PFSK-1 (cell line): ENCODE results near the gene SEPTIN1.

ENCODE experiments used
- FOXP2 ChIP-seq: optimal IDR thresholded peaks from 2 replicates; pipeline ENCODE3; 2011; ENCODE audit warnings: borderline replicate concordance, control low read depth, inconsistent platforms; ENCODE audit not compliant: insufficient read depth; ENCODE audit errors: extremely low read length, extremely low read depth
- POLR2AphosphoS5 ChIP-seq: IDR thresholded peaks from 2 replicates; pipeline ENCODE4 v1.6.1; 2012; ENCODE audit warnings: low read depth, mild to moderate bottlenecking, control low read depth, low read length, moderate library complexity
- SIN3A ChIP-seq: IDR thresholded peaks from 2 replicates; pipeline ENCODE4 v1.6.1; 2012; ENCODE audit warnings: mild to moderate bottlenecking, low read length, moderate library complexity, borderline replicate concordance; ENCODE audit not compliant: insufficient read depth
- TAF1 ChIP-seq: IDR thresholded peaks from 2 replicates; pipeline ENCODE4 v1.6.1; 2012; ENCODE audit warnings: low read length, control low read depth, borderline replicate concordance; ENCODE audit not compliant: insufficient read depth
- TF ChIP-seq, protein P1 (sequence below), 2 experiments: IDR thresholded peaks; 2 replicates each; pipeline versions ENCODE4 v1.6.1 to v1.8.0; 2011 to 2012; ENCODE audit warnings: low read depth in 2 of 2, low read length in 2 of 2, control low read depth in 1 of 2, inconsistent platforms in 1 of 2, mild to moderate bottlenecking in 1 of 2, moderate library complexity in 1 of 2; ENCODE audit not compliant: insufficient read depth in 1 of 2

SEPTIN1 gene

DNA sequence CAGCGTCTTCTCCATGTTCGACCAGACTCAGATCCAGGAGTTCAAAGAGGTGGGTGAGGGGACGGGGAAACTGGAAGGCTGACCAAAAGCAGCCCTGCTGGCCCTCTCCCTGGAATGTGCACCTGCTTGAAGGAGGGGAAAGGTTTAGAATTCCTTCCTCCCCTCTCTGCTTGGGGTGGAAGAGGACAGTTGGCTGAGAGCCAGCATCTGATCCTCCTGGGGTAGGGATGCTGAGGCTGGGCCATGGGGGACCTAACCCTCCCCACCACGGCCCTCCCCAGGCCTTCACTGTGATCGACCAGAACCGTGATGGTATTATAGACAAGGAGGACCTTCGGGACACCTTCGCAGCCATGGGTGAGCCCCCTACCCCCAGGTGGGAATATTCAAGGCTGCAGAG lies 6.5 kb downstream of the SEPTIN1 start:
- TF ChIP-seq, protein P1, sequence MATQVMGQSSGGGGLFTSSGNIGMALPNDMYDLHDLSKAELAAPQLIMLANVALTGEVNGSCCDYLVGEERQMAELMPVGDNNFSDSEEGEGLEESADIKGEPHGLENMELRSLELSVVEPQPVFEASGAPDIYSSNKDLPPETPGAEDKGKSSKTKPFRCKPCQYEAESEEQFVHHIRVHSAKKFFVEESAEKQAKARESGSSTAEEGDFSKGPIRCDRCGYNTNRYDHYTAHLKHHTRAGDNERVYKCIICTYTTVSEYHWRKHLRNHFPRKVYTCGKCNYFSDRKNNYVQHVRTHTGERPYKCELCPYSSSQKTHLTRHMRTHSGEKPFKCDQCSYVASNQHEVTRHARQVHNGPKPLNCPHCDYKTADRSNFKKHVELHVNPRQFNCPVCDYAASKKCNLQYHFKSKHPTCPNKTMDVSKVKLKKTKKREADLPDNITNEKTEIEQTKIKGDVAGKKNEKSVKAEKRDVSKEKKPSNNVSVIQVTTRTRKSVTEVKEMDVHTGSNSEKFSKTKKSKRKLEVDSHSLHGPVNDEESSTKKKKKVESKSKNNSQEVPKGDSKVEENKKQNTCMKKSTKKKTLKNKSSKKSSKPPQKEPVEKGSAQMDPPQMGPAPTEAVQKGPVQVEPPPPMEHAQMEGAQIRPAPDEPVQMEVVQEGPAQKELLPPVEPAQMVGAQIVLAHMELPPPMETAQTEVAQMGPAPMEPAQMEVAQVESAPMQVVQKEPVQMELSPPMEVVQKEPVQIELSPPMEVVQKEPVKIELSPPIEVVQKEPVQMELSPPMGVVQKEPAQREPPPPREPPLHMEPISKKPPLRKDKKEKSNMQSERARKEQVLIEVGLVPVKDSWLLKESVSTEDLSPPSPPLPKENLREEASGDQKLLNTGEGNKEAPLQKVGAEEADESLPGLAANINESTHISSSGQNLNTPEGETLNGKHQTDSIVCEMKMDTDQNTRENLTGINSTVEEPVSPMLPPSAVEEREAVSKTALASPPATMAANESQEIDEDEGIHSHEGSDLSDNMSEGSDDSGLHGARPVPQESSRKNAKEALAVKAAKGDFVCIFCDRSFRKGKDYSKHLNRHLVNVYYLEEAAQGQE (IDR thresholded peaks at IDR 0.05; ENCODE audit: insufficient read depth in 1 of 2, low read depth in 2 of 2, low read length in 2 of 2), result no peak
- TF ChIP-seq SIN3A, result no peak
- TF ChIP-seq TAF1, result no peak
- no peak for TF ChIP-seq FOXP2
- no peak for TF ChIP-seq POLR2AphosphoS5

DNA sequence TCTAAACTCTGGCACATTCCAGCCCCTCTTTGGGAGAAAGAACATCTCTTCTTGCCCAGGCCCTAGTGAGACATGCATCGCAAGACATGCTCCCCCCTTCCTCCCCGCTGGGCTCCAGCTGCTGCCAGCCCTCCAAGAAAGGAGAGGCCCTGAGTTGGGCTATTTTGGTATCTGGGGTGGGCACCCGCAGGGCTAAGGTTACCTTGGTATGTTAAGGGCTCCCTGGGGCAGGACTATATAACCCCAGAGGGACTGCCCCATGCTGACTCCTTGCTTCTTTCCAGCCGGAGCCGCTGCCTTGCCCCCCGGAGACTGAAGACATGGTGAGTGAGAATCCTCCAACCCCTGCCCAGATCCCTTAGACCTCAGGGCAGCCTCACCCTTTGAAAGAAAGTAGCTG lies 7.8 kb downstream of the SEPTIN1 start, which contains the start of gene MYL11:
TSS of gene MYL11 (plus strand) at position 265 of the 400 bp plus-strand sequence. CDS start at position 321, 56 bp downstream.
- no peak for TF ChIP-seq POLR2AphosphoS5
- TF ChIP-seq FOXP2, result no peak
- no peak for TF ChIP-seq SIN3A
- TF ChIP-seq, protein P1 (IDR thresholded peaks at IDR 0.05; ENCODE audit: insufficient read depth in 1 of 2, low read depth in 2 of 2, low read length in 2 of 2), result no peak
- no peak for TF ChIP-seq TAF1

DNA sequence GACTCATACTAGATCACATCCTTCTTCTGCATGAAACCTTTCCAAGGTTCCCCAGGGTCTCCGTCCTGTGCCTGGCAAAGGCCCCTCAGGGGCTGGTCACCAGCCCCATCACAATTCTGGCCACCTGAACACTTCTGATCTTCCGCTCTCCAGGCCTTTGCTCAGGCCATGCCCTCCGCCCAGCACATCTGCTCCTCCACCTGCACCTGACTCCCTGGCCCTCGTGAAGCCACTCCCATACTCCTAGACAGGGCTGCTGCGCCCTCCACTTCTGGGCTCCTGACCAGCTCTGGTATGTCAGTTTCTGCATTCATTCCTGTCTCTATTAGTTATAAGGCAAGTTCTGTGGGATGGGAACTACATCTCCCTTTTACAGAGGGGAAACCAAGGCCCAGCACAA lies 9.6 kb downstream of the SEPTIN1 start:
- TF ChIP-seq, protein P1 (IDR thresholded peaks at IDR 0.05; ENCODE audit: insufficient read depth in 1 of 2, low read depth in 2 of 2, low read length in 2 of 2), result no peak
- TF ChIP-seq TAF1 (no peak), FOXP2 (no peak), SIN3A (no peak), POLR2AphosphoS5 (no peak)

DNA sequence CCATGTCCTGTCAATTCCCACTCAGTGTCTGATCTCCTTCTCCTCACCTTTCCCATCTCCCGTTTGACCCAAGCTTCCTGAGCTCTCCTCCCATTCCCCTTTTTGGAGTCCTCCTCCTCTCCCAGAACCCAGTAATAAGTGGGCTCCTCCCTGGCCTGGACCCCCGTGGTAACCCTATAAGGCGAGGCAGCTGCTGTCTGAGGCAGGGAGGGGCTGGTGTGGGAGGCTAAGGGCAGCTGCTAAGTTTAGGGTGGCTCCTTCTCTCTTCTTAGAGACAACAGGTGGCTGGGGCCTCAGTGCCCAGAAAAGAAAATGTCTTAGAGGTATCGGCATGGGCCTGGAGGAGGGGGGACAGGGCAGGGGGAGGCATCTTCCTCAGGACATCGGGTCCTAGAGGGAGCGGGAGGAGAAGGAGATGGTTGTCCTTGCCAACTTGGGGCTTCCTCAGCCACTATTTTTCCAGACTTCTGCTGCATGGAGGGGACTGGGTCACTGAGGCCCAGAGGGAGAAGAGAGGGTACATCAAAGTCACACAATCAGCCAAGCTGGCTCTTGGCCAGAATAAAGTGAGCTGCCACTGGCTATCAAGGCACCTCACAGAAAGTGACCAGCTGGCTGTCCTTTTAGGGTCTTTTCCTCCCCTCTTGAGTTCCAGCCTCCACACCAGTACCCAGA lies 10.2 kb downstream of the SEPTIN1 start:
- TF ChIP-seq SIN3A (no peak), POLR2AphosphoS5 (no peak), TAF1 (no peak), FOXP2 (no peak)
- TF ChIP-seq, protein P1 (IDR thresholded peaks at IDR 0.05; ENCODE audit: insufficient read depth in 1 of 2, low read depth in 2 of 2, low read length in 2 of 2), result no peak

DNA sequence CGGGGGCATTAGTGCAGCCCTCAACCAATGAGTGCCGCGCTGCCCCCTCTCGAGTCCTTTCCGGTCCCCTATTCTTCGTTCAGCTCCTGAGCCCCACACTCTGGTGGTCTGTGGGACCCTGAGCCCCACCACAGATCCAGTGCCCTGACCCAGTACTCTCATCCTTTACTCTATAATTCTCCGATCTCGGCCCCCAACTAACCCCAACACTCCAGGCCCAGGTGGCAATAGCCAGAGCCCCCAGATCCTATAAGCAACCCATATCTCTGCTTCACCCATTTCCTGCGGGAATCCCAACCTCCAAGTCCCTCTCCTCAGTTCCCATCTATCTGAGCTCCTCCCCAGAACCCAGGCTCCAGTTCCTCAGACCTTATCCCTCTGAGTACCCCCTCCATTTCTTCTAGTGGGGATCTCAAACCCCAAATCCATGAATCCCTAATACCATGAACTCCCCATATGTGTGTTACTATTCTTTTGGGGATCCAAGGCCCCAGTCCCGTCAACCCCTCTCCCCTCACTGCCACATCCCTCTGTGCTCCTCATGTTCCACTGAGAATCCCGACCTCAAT lies 11.0 kb downstream of the SEPTIN1 start:
- TF ChIP-seq, protein P1 (IDR thresholded peaks at IDR 0.05; ENCODE audit: insufficient read depth in 1 of 2, low read depth in 2 of 2, low read length in 2 of 2), result no peak
- TF ChIP-seq FOXP2, result no peak
- peak; percentile 66; the same call in 1 of the 2 replicates for TF ChIP-seq POLR2AphosphoS5
- TF ChIP-seq SIN3A, result no peak
